Right atrium auricular region (tissue), 2 donors: Measurements from ENCODE around the gene TAF11L11. TPM values are rescaled to one million over a fixed set of nuclear protein-coding genes. Genes with fewer than 3 reads are reported as not detected.
"Not testable (repeated sequence)": the region's sequence is repeated elsewhere in the genome, so short reads cannot be mapped to it uniquely, and the experiment has no call there.

Experiments
- DNase-seq: peaks from one replicate; pipeline ENCODE4 v3.0.0-alpha.2; 2019; ENCODE audit warnings: low spot score
- H3K27ac ChIP-seq, 2 donors: fragments of 200-600 bp; sonication (generic); 1 replicate in 1 of 2; 2 replicates in 1 of 2; pipeline ENCODE4 v1.5.1; 2016 to 2019
- H3K27me3 ChIP-seq, 2 donors: fragments of 200-600 bp; sonication (generic); one replicate each; pipeline versions ENCODE4 v1.5.1 to v1.6.0; 2017 to 2019
- H3K36me3 ChIP-seq: fragments of 200-600 bp; sonication (generic); one replicate; pipeline ENCODE4 v1.5.1; 2016
- H3K4me1 ChIP-seq, 2 donors: fragments of 200-600 bp; sonication (generic); one replicate each; pipeline versions ENCODE4 v1.5.1 to v1.6.0; 2017 to 2019
- H3K4me3 ChIP-seq, 2 donors: fragments of 200-600 bp; sonication (generic); 1 replicate in 1 of 2; 2 replicates in 1 of 2; pipeline ENCODE4 v1.5.1; 2017 to 2019; ENCODE audit warnings: mild to moderate bottlenecking in 1 of 2, moderate library complexity in 1 of 2
- H3K9me3 ChIP-seq, 2 donors: fragments of 200-600 bp; sonication (generic); one replicate each; pipeline ENCODE4 v1.5.1; 2019
- total RNA-seq, 2 donors: library from RNA; depleted of rRNA; stranded (reverse); fragments of >200 nt; gene quantifications; one replicate each; pipeline ENCODE4 v1.1.0, GENCODE V29; 2016
- TF ChIP-seq, protein P1 (sequence below), 2 donors: fragments of 200-600 bp; sonication (generic); IDR thresholded peaks; one replicate each; pipeline ENCODE4 v1.5.1; 2019; ENCODE audit warnings: antibody characterized with exemption in 2 of 2

TAF11L11 gene
- not detected for total RNA-seq

DNA sequence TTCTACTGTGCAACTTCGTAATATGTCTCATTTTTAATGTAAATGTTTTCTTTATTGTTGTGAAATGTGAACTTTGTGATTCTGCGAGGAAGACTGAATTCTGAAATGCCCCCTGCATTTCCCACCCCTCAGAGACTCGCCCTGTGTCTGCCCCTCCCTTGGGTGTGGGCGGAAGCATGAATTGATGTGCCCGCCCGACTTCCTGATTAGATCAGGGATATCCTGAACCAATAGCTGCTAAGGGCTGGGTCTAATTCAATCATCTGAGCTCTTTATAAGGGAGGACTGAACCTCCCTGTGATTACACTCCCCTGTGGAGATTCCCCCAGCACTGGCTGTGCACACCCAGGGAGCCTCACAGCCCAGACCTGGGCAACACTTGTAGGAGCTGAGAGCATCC lies at the start of gene TAF11L11:
TSS of gene TAF11L11 (plus strand) at position 304 of the 400 bp plus-strand sequence.
- H3K4me1 ChIP-seq, H3K36me3 ChIP-seq, H3K27me3 ChIP-seq, H3K9me3 ChIP-seq, H3K27ac ChIP-seq, DNase-seq, H3K4me3 ChIP-seq: not testable (repeated sequence)

DNA sequence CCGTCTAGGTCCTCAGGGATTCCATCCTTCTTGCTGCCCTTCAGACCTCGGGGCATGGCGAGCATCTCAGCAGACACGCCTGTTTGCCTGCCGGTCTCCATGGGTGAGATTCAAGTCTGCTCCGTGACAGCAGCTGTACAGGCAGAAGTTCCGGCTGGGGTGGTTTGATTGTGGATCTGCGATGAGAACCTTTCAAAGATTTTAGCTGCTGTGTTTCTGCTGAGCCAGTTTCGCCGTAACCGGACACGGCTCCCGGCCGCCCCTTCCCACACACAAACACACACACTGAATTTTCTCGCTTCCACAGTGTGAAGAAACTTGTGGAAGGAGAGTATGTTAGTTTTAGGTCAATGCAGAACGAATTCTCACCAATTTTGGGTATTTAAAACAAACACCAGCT lies 18.3 kb upstream of the TAF11L11 start, which contains the start of gene TAF11L7:
TSS of gene TAF11L7 (minus strand) at position 101 of the 400 bp plus-strand sequence.
- not testable (repeated sequence) for H3K27me3 ChIP-seq, H3K4me1 ChIP-seq, H3K27ac ChIP-seq, DNase-seq, H3K9me3 ChIP-seq, H3K36me3 ChIP-seq, H3K4me3 ChIP-seq

DNA sequence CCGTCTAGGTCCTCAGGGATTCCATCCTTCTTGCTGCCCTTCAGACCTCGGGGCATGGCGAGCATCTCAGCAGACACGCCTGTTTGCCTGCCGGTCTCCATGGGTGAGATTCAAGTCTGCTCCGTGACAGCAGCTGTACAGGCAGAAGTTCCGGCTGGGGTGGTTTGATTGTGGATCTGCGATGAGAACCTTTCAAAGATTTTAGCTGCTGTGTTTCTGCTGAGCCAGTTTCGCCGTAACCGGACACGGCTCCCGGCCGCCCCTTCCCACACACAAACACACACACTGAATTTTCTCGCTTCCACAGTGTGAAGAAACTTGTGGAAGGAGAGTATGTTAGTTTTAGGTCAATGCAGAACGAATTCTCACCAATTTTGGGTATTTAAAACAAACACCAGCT lies 13.1 kb upstream of the TAF11L11 start, which contains the start of gene TAF11L8:
TSS of gene TAF11L8 (minus strand) at position 101 of the 400 bp plus-strand sequence.
- not testable (repeated sequence) for H3K27ac ChIP-seq, DNase-seq, H3K36me3 ChIP-seq, H3K4me1 ChIP-seq, H3K9me3 ChIP-seq, H3K4me3 ChIP-seq, H3K27me3 ChIP-seq

DNA sequence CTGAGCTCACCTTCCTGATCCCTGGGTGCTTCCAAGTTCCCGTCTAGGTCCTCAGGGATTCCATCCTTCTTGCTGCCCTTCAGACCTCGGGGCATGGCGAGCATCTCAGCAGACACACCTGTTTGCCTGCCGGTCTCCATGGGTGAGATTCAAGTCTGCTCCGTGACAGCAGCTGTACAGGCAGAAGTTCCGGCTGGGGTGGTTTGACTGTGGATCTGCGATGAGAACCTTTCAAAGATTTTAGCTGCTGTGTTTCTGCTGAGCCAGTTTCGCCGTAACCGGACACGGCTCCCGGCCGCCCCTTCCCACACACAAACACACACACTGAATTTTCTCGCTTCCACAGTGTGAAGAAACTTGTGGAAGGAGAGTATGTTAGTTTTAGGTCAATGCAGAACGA lies 9.7 kb upstream of the TAF11L11 start, which contains the start of gene TAF11L9:
TSS of gene TAF11L9 (minus strand) at position 140 of the 400 bp plus-strand sequence.
- H3K27me3 ChIP-seq, DNase-seq, H3K4me1 ChIP-seq, H3K36me3 ChIP-seq, H3K9me3 ChIP-seq, H3K4me3 ChIP-seq, H3K27ac ChIP-seq: not testable (repeated sequence)

DNA sequence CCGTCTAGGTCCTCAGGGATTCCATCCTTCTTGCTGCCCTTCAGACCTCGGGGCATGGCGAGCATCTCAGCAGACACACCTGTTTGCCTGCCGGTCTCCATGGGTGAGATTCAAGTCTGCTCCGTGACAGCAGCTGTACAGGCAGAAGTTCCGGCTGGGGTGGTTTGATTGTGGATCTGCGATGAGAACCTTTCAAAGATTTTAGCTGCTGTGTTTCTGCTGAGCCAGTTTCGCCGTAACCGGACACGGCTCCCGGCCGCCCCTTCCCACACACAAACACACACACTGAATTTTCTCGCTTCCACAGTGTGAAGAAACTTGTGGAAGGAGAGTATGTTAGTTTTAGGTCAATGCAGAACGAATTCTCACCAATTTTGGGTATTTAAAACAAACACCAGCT lies 6.3 kb upstream of the TAF11L11 start, which contains the start of gene TAF11L10:
TSS of gene TAF11L10 (minus strand) at position 101 of the 400 bp plus-strand sequence.
- H3K27me3 ChIP-seq, H3K27ac ChIP-seq, H3K4me1 ChIP-seq, H3K4me3 ChIP-seq, H3K36me3 ChIP-seq, H3K9me3 ChIP-seq, DNase-seq: not testable (repeated sequence)

DNA sequence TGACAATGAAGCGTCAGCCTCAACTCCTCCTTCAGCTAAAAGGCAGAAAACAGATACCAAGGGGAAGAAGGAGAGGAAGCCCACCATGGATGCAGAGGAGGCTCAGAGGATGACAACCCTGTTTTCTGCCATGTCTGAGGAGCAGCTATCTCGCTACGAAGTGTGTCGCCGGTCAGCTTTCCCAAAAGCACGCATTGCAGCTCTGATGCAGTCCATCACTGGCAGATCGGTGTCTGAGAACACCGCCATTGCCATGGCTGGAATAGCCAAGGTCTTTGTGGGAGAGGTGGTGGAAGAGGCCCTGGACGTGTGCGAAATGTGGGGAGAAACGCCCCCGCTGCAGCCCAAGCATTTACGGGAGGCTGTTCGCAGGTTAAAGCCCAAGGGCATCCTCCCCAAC lies 968 bp downstream of the TAF11L11 start:
- no peaks in the 10 kb centered on the region for H3K4me1 ChIP-seq
- no peaks in the 10 kb centered on the region for H3K9me3 ChIP-seq
- H3K27me3 ChIP-seq: no peaks in the 10 kb centered on the region
- no peak overlapping the region for H3K4me3 ChIP-seq
- no peak overlapping the region for H3K27ac ChIP-seq
- TF ChIP-seq, protein P1, sequence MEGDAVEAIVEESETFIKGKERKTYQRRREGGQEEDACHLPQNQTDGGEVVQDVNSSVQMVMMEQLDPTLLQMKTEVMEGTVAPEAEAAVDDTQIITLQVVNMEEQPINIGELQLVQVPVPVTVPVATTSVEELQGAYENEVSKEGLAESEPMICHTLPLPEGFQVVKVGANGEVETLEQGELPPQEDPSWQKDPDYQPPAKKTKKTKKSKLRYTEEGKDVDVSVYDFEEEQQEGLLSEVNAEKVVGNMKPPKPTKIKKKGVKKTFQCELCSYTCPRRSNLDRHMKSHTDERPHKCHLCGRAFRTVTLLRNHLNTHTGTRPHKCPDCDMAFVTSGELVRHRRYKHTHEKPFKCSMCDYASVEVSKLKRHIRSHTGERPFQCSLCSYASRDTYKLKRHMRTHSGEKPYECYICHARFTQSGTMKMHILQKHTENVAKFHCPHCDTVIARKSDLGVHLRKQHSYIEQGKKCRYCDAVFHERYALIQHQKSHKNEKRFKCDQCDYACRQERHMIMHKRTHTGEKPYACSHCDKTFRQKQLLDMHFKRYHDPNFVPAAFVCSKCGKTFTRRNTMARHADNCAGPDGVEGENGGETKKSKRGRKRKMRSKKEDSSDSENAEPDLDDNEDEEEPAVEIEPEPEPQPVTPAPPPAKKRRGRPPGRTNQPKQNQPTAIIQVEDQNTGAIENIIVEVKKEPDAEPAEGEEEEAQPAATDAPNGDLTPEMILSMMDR (IDR thresholded peaks at IDR 0.05): no peak
- H3K36me3 ChIP-seq: no peaks in the 10 kb centered on the region
- no peak for DNase-seq

DNA sequence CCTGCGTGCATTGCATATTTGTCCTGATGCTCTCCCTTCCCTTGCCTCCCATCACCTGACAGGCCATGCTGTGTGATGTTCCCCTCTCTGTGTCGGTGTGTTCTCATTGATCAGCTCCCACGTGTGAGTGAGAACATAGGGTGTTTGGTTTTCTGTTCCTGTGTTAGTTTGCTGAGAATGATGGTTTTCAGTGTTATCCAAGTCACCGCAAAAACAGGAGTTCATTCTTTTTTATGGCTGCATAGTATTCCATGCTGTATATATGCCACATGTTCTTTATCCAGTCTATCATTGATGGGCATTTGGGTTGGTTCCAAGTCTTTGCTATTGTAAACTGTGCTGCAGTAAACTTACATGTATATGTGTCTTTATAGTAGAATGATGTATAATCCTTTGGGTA lies 3.5 kb downstream of the TAF11L11 start:
- DNase-seq, H3K9me3 ChIP-seq, H3K27ac ChIP-seq, H3K27me3 ChIP-seq, H3K4me3 ChIP-seq, H3K4me1 ChIP-seq, H3K36me3 ChIP-seq: not testable (repeated sequence)

DNA sequence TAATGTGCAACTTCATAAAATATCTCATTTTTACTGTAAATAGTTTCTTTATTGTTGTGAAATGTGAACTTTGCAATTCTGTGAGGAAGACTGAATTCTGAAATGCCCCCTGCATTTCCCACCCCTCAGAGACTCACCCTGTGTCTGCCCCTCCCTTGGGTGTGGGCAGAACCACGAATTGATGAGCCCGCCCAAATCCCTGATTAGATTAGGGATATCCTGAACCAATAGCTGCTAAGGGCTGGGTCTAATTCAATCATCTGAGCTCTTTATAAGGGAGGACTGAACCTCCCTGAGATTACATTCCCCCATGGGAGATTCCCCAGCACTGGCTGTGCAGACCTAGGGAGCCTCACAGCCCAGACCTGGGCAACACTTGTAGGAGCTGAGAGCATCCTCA lies 6.1 kb downstream of the TAF11L11 start, which contains the start of gene TAF11L12:
TSS of gene TAF11L12 (plus strand) at position 301 of the 400 bp plus-strand sequence.
- not testable (repeated sequence) for H3K9me3 ChIP-seq, H3K4me1 ChIP-seq, H3K36me3 ChIP-seq, H3K4me3 ChIP-seq, H3K27me3 ChIP-seq, DNase-seq, H3K27ac ChIP-seq

DNA sequence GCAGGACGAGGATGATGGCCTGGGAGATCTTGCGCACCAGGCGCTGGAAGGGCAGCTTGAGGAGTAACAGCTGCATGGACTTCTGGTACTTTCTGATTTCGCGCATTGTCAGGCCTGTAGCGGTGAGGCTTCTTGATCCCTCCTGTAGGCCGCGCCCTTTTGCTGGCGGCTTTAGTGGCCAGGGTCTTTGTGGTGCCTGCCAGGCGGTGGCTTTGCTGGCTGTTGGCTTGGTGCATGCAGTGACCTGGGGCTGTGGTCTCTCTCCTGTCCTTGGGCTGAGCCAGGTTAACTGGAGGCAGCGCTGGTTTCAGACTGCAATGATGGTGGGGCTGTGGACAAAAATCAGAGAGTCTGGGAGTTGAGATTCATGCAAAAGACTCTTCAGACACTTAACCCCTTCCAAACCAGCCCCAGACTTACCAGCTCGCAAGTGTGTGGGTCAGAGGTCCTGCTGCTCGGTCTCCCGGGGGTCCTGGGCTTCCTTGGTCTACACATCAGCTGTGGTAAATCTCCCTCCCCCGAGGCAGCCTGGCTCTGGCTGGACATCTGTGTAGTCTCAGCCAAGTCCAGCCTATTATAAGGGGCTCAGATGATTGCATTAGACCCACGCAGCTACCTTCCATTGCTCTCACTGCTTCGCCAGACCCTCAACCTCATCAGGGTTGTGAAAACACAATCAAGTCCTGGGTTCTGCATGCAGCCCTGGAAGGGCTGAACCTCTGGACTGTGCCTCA lies 11.1 kb downstream of the TAF11L11 start:
- Histone ChIP-seq H3K9me3 (no peaks in the 10 kb centered on the region), H3K27ac (no peak overlapping the region), H3K27me3 (no peaks in the 10 kb centered on the region), H3K36me3 (no peaks in the 10 kb centered on the region), H3K4me3 (no peak overlapping the region), H3K4me1 (no peaks in the 10 kb centered on the region)
- DNase-seq: no peak
- TF ChIP-seq, protein P1 (IDR thresholded peaks at IDR 0.05): no peak
